ENCODE results near the gene GADD45B.
A peak's percentile ranks its signal among the peaks of the same experiment; 100 is the strongest.

GRCh38 chr19:2477141-2477710 lies 1.3 kb downstream of the GADD45B start:
- TF ChIP-seq REST (IDR thresholded peaks at IDR 0.05; ENCODE audit: insufficient read depth in 1 of 2, low read depth in 2 of 2, low read length in 1 of 2) (no peak), TCF7L2 (IDR thresholded peaks at IDR 0.05; ENCODE audit: low read depth, low read length) (no peak), SIN3A (IDR thresholded peaks at IDR 0.05; ENCODE audit: borderline replicate concordance, insufficient read depth, low read depth, low read length) (0 out of 2 replicates have a peak, but pooled peaks have one; percentile 14)
- TF ChIP-seq, protein P1, sequence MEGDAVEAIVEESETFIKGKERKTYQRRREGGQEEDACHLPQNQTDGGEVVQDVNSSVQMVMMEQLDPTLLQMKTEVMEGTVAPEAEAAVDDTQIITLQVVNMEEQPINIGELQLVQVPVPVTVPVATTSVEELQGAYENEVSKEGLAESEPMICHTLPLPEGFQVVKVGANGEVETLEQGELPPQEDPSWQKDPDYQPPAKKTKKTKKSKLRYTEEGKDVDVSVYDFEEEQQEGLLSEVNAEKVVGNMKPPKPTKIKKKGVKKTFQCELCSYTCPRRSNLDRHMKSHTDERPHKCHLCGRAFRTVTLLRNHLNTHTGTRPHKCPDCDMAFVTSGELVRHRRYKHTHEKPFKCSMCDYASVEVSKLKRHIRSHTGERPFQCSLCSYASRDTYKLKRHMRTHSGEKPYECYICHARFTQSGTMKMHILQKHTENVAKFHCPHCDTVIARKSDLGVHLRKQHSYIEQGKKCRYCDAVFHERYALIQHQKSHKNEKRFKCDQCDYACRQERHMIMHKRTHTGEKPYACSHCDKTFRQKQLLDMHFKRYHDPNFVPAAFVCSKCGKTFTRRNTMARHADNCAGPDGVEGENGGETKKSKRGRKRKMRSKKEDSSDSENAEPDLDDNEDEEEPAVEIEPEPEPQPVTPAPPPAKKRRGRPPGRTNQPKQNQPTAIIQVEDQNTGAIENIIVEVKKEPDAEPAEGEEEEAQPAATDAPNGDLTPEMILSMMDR (IDR thresholded peaks at IDR 0.05), result no peak

Data from Panc1 (cell line).